B cell (primary cell): ENCODE measurements around the gene TEAD1. TPM values are rescaled to one million over a fixed set of nuclear protein-coding genes. Genes with fewer than 3 reads are reported as not detected.

Experiments used
- ATAC-seq: fragments of 200-7000 bp; cut with Tn5 transposase; one replicate; pipeline ENCODE4 v1.10.0; 2021; ENCODE audit warnings: low read depth, mild to moderate bottlenecking, moderate number of reproducible peaks, moderate library complexity
- CTCF ChIA-PET: fragments of 350-600 bp; sonication (Branson Sonifier 250); formaldehyde crosslinking; loops from one replicate; lab custom pipeline; 2021; ENCODE audit warnings: antibody characterized with exemption, inconsistent platforms; lab: Charles Lee
- POLR2A ChIA-PET: fragments of 350-600 bp; sonication (Branson Sonifier 250); formaldehyde crosslinking; loops from one replicate; lab custom pipeline; 2021; ENCODE audit warnings: antibody characterized with exemption; lab: Charles Lee
- DNase-seq: peaks from one replicate; pipeline ENCODE4 v3.0.0; 2013
- H2AFZ ChIP-seq: 2 replicates; pipeline ENCODE4 v1.6.1; 2012; ENCODE audit warnings: mild to moderate bottlenecking, low read depth, low read length; ENCODE audit not compliant: insufficient read depth, poor library complexity, severe bottlenecking
- H3K27ac ChIP-seq, 2 donors: 1 replicate in 1 of 2; 2 replicates in 1 of 2; pipeline ENCODE4 v1.5.1; 2012 to 2013; ENCODE audit warnings: low read length in 2 of 2, mild to moderate bottlenecking in 2 of 2, moderate library complexity in 1 of 2
- H3K27me3 ChIP-seq, 4 experiments: fragments of 200-600 bp in 1 of 4; sonication (generic) in 1 of 4; replicated peaks in 1 of 4; 1 replicate in 2 of 4; 2 replicates in 2 of 4; pipeline versions ENCODE4 v1.6.1 to v1.7.0; 2013 to 2016; ENCODE audit warnings: low read length in 3 of 4, mild to moderate bottlenecking in 2 of 4, mixed read lengths in 1 of 4, moderate library complexity in 1 of 4; ENCODE audit not compliant: insufficient read depth in 4 of 4, control insufficient read depth in 3 of 4; ENCODE audit errors: control extremely low read depth in 1 of 4
- H3K36me3 ChIP-seq, 2 experiments: replicated peaks in 1 of 2; 1 replicate in 1 of 2; 2 replicates in 1 of 2; pipeline versions ENCODE4 v1.6.1 to v1.7.1; 2013; ENCODE audit warnings: low read length in 1 of 2; ENCODE audit not compliant: insufficient read depth in 2 of 2, control insufficient read depth in 1 of 2; ENCODE audit errors: control extremely low read depth in 1 of 2, extremely low read depth in 1 of 2
- H3K4me1 ChIP-seq, 2 donors: fragments of 200-600 bp in 1 of 2; sonication (generic) in 1 of 2; 1 replicate in 1 of 2; 2 replicates in 1 of 2; pipeline versions ENCODE4 v1.5.1 to v1.6.1; 2013 to 2017; ENCODE audit warnings: low read length in 2 of 2; ENCODE audit not compliant: control insufficient read depth in 2 of 2, insufficient read depth in 2 of 2
- H3K4me2 ChIP-seq: replicated peaks from 2 replicates; pipeline ENCODE3; 2012; ENCODE audit warnings: mild to moderate bottlenecking, low read depth, low read length; ENCODE audit not compliant: poor library complexity, severe bottlenecking
- H3K4me3 ChIP-seq, 5 experiments: fragments of 200-600 bp in 1 of 5; sonication (generic) in 1 of 5; 1 replicate in 3 of 5; 2 replicates in 2 of 5; pipeline versions ENCODE4 v1.5.1 to v1.7.0; 2011 to 2016; ENCODE audit warnings: low read length in 4 of 5, mild to moderate bottlenecking in 4 of 5, low read depth in 2 of 5, control low read depth in 1 of 5, moderate library complexity in 1 of 5; ENCODE audit not compliant: insufficient read depth in 1 of 5; ENCODE audit errors: control extremely low read depth in 1 of 5, extremely low read depth in 1 of 5
- H3K79me2 ChIP-seq: fragments of 200-600 bp; sonication (generic); one replicate; pipeline ENCODE4 v1.6.0; 2016; ENCODE audit warnings: low read length; ENCODE audit not compliant: control insufficient read depth, insufficient read depth
- H3K9ac ChIP-seq: fragments of 200-600 bp; sonication (generic); 2 replicates; pipeline ENCODE4 v1.6.1; 2017; ENCODE audit warnings: mild to moderate bottlenecking, low read length, moderate library complexity
- H3K9me3 ChIP-seq, 3 donors: one replicate each; pipeline versions ENCODE4 v1.6.1 to v1.7.1; 2013; ENCODE audit warnings: low read length in 2 of 3; ENCODE audit not compliant: control insufficient read depth in 2 of 3, insufficient read depth in 1 of 3; ENCODE audit errors: control extremely low read depth in 1 of 3
- H4K20me1 ChIP-seq: 2 replicates; pipeline ENCODE4 v1.6.0; 2012; ENCODE audit warnings: mild to moderate bottlenecking, low read length; ENCODE audit not compliant: insufficient read depth, control insufficient read depth, poor library complexity, severe bottlenecking
- H3K27ac Mint-ChIP-seq: one replicate; pipeline ENCODE4 v1.8.0; 2021; ENCODE audit warnings: mixed read lengths
- H3K27me3 Mint-ChIP-seq: one replicate; pipeline ENCODE4 v1.8.0; 2021; ENCODE audit warnings: mixed read lengths
- H3K4me1 Mint-ChIP-seq: one replicate; pipeline ENCODE4 v1.8.0; 2021; ENCODE audit warnings: mixed read lengths
- H3K4me3 Mint-ChIP-seq: one replicate; pipeline ENCODE4 v1.8.0; 2021; ENCODE audit warnings: mixed read lengths
- H3K9me3 Mint-ChIP-seq: one replicate; pipeline ENCODE4 v1.8.0; 2022; ENCODE audit warnings: mixed read lengths; ENCODE audit not compliant: insufficient read depth
- EZH2 ChIP-seq: IDR thresholded peaks from 2 replicates; pipeline ENCODE4 v1.6.1; 2012; ENCODE audit warnings: borderline replicate concordance, low read depth, mild to moderate bottlenecking, moderate library complexity, low read length; ENCODE audit not compliant: insufficient read depth, poor library complexity, severe bottlenecking
- WGBS: methylation state at CpG from one replicate; pipeline ENCODE4 v1.1.5; 2013; ENCODE audit warnings: missing lambda C conversion rate; ENCODE audit not compliant: insufficient coverage; 5-methylcytosine and 5-hydroxymethylcytosine counted together
- intact Hi-C: fragments of 100-400 bp; cut with micrococcal nuclease; formaldehyde crosslinking; loops from one replicate; pipeline ENCODE4 v1.10.0; 2022
- polyA plus RNA-seq: library from polyadenylated mRNA; depleted of rRNA; stranded (reverse); fragments of >200 nt; gene quantifications from 2 replicates; pipeline ENCODE4 v1.2.3, GENCODE V29; 2012
- total RNA-seq, 2 donors: library from RNA; stranded (reverse); fragments of 120-200 nt in 1 of 2; gene quantifications; 1 replicate in 1 of 2; 2 replicates in 1 of 2; pipeline versions ENCODE4 v1.2.3 to v1.2.4, GENCODE V29; 2013 to 2022
- TF ChIP-seq, protein P1 (sequence below): fragments of 200-600 bp; IDR thresholded peaks from one replicate; pipeline ENCODE4 v1.8.0; 2022; ENCODE audit warnings: antibody characterized with exemption, mild to moderate bottlenecking

Gene TEAD1
- total and polyA plus RNA-seq, 2 donors (not counting 1 experiment from before 2014, with no cell fraction given) = 0.30 TPM; not detected in 1

DNA sequence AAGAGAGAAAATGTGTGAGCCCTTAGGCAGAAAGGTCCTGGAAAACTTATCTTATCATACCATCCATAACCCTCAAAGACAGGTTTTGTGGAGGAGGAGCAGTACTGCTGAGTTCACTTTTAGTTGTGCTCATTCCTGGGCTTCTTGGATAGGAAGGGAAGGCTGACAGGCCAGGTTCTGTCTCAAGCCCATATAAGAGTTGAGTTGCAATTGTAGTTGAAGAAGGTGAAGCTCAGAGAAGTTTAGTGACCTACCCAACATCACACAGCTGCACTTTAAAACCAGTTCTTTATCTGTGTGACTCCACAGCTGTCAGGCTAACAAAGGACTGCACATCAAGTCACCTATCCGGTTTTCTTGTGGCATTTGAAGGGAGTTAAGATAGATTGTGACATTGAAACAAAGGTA is 13.0 kb downstream of the TEAD1 start:
- Histone ChIP-seq H3K4me2 (no peak overlapping the region), H3K27me3 (peaks cover 0 to 8% (median 1%) of the 10 kb centered on the region in 4 experiments), H3K4me3 (no peak overlapping the region), H2AFZ (no peak overlapping the region), H3K79me2 (no peaks in the 10 kb centered on the region), H4K20me1 (no peaks in the 10 kb centered on the region), H3K36me3 (no peaks in the 10 kb centered on the region), H3K4me1 (no peaks in the 10 kb centered on the region), H3K27ac (no peak overlapping the region), H3K9ac (no peak overlapping the region), H3K9me3 (peaks cover 0 to 5% (median 0%) of the 10 kb centered on the region in 3 donors)
- DNase-seq = no peak
- WGBS = no CpG with 5 or more reads among the region's 1 CpG
- ChIA-PET POLR2A (no interaction called here), CTCF (no interaction called here)
- TF ChIP-seq EZH2 = no peak
- TF ChIP-seq, protein P1, sequence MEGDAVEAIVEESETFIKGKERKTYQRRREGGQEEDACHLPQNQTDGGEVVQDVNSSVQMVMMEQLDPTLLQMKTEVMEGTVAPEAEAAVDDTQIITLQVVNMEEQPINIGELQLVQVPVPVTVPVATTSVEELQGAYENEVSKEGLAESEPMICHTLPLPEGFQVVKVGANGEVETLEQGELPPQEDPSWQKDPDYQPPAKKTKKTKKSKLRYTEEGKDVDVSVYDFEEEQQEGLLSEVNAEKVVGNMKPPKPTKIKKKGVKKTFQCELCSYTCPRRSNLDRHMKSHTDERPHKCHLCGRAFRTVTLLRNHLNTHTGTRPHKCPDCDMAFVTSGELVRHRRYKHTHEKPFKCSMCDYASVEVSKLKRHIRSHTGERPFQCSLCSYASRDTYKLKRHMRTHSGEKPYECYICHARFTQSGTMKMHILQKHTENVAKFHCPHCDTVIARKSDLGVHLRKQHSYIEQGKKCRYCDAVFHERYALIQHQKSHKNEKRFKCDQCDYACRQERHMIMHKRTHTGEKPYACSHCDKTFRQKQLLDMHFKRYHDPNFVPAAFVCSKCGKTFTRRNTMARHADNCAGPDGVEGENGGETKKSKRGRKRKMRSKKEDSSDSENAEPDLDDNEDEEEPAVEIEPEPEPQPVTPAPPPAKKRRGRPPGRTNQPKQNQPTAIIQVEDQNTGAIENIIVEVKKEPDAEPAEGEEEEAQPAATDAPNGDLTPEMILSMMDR = no peak
- Mint-ChIP-seq H3K4me3 (no peak overlapping the region), H3K4me1 (no peaks in the 10 kb centered on the region), H3K27ac (no peak overlapping the region), H3K9me3 (peaks cover 2% of the 10 kb centered on the region), H3K27me3 (peaks cover 46% of the 10 kb centered on the region)
- intact Hi-C loops = no loop called here
- ATAC-seq = no peak

DNA sequence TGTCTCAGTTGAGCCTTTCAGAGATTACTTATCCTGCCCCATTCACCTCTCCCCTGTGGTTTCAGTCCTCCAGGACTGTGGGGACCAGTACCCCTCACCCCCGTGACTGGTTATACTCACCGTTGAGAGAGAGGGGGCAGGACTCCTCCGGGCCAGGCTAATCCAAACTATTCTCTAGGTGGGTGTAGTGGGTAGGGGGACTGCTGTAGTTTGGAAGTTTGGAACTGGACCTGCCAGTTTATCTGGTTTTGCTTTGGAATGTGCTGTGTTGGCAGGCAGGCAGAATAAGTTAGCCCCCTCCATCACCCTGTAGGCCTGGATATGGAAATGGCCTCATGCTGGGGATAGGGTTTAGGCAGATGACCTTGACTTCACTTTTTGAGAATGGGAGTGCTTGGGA is 13.5 kb downstream of the TEAD1 start:
- 80% methylated on average over 1 of the region's 3 CpGs for WGBS
- no peaks in the 10 kb centered on the region for H4K20me1 ChIP-seq
- H3K79me2 ChIP-seq = no peaks in the 10 kb centered on the region
- H3K27me3 Mint-ChIP-seq = peaks cover 41% of the 10 kb centered on the region
- no peaks in the 10 kb centered on the region for H3K4me1 ChIP-seq
- H3K4me3 ChIP-seq = no peak overlapping the region
- intact Hi-C loops = no loop called here
- POLR2A ChIA-PET = no interaction called here
- no peaks in the 10 kb centered on the region for H3K4me1 Mint-ChIP-seq
- no peak overlapping the region for H2AFZ ChIP-seq
- TF ChIP-seq, protein P1 = no peak
- no peak for TF ChIP-seq EZH2
- DNase-seq (no peak), ATAC-seq (no peak)
- peaks cover 0 to 8% (median 1%) of the 10 kb centered on the region in 4 experiments for H3K27me3 ChIP-seq
- peaks cover 2% of the 10 kb centered on the region for H3K9me3 Mint-ChIP-seq
- H3K4me3 Mint-ChIP-seq = no peak overlapping the region
- peaks cover 0 to 5% (median 0%) of the 10 kb centered on the region in 3 donors for H3K9me3 ChIP-seq
- H3K27ac Mint-ChIP-seq = no peak overlapping the region
- H3K36me3 ChIP-seq = no peaks in the 10 kb centered on the region
- no peak overlapping the region for H3K4me2 ChIP-seq
- H3K27ac ChIP-seq = no peak overlapping the region
- CTCF ChIA-PET = no interaction called here
- H3K9ac ChIP-seq = no peak overlapping the region
